C4-2B (cell line): ENCODE data around the gene PSMD14.

Experiments used
- CTCF ChIP-seq: fragments of 450-650 bp; conservative IDR thresholded peaks from 2 replicates; pipeline ENCODE4 v1.5.1; 2017; ENCODE audit warnings: mild to moderate bottlenecking
- ZFX ChIP-seq: fragments of 450-650 bp; IDR thresholded peaks from 2 replicates; pipeline ENCODE4 v1.6.1; 2017

GRCh38 chr2:161386228-161386824 lies 78.1 kb downstream of the PSMD14 start:
- TF ChIP-seq CTCF (no peak), ZFX (no peak)
